HepG2 (cell line): ENCODE measurements around the gene EIF4G3. TPM values are rescaled to one million over a fixed set of nuclear protein-coding genes. Genes with fewer than 3 reads are reported as not detected.

Experiments
- ATAC-seq: fragments of 200-7000 bp; cut with Tn5 transposase; 3 replicates; pipeline ENCODE4 v1.9.1; 2020; ENCODE audit warnings: mild to moderate bottlenecking, moderate library complexity
- BruUV-seq: library from RNA; stranded (reverse); fragments of 400-500 nt; replicated peaks from 2 replicates; lab custom pipeline; 2021; lab: Mats Ljungman, UMichigan
- CTCF ChIA-PET: fragments of 300-600 bp; formaldehyde crosslinking; extraction: SDS; loops from one replicate; lab custom pipeline; 2021; ENCODE audit warnings: low total read pairs, inconsistent platforms, low intra/inter-chr PET ratio; lab: Yijun Ruan, JAX
- POLR2A ChIA-PET: fragments of 350-600 bp; sonication (Branson Sonifier 250); formaldehyde crosslinking; loops from one replicate; lab custom pipeline; 2020; ENCODE audit warnings: antibody characterized with exemption, inconsistent platforms; lab: Yijun Ruan, JAX
- DNase-seq: peaks from one replicate; pipeline ENCODE4 v3.0.0-alpha.2; 2015; ENCODE audit warnings: low spot score
- FAIRE-seq: peaks from 3 replicates; lab custom pipeline; 2011; peaks lifted over from hg19 to GRCh38; lab: Jason Lieb, UNC
- H2AFZ ChIP-seq: one replicate; pipeline ENCODE4 v1.6.1; 2011; ENCODE audit warnings: low read length, inconsistent platforms
- H3K27ac ChIP-seq: fragments of 300-600 bp; 3 replicates; pipeline ENCODE4 v1.8.0; 2011; ENCODE audit warnings: mixed run types, mild to moderate bottlenecking, mixed read lengths, low read length, inconsistent platforms; ENCODE audit not compliant: insufficient read depth; ENCODE audit errors: extremely low read length
- H3K27me3 ChIP-seq, 2 experiments: fragments of 200-600 bp in 1 of 2; 2 replicates in 1 of 2; 3 replicates in 1 of 2; pipeline versions ENCODE4 v1.6.0 to v1.8.0; 2011; ENCODE audit warnings: low read length in 2 of 2, mild to moderate bottlenecking in 2 of 2, moderate library complexity in 2 of 2, inconsistent platforms in 1 of 2; ENCODE audit not compliant: insufficient read depth in 2 of 2, control insufficient read depth in 1 of 2
- H3K36me3 ChIP-seq, 2 experiments: fragments of 200-600 bp in 1 of 2; replicated peaks in 1 of 2; 2 replicates in 1 of 2; 3 replicates in 1 of 2; pipeline versions ENCODE4 v1.5.1 to v1.8.0; 2011; ENCODE audit warnings: low read length in 2 of 2, inconsistent platforms in 1 of 2; ENCODE audit not compliant: insufficient read depth in 2 of 2, control insufficient read depth in 1 of 2
- H3K4me1 ChIP-seq: 2 replicates; pipeline ENCODE4 v1.5.1; 2012; ENCODE audit warnings: low read length, inconsistent platforms; ENCODE audit not compliant: insufficient read depth
- H3K4me2 ChIP-seq: 2 replicates; pipeline ENCODE4 v1.6.0; 2011; ENCODE audit warnings: low read depth, low read length, inconsistent platforms
- H3K4me3 ChIP-seq, 3 experiments: fragments of 200-600 bp in 1 of 3; sonication (generic), shearing (Covaris generic) in 1 of 3; replicated peaks in 1 of 3; 2 replicates each; pipeline ENCODE4 v1.5.1; 2011 to 2016; ENCODE audit warnings: low read length in 3 of 3, inconsistent platforms in 2 of 3, low read depth in 2 of 3, mild to moderate bottlenecking in 2 of 3, control low read depth in 1 of 3, mixed read lengths in 1 of 3; ENCODE audit not compliant: insufficient read depth in 1 of 3
- H3K79me2 ChIP-seq: one replicate; pipeline ENCODE4 v1.6.1; 2011; ENCODE audit warnings: low read length, inconsistent platforms; ENCODE audit not compliant: insufficient read depth
- H3K9ac ChIP-seq: 2 replicates; pipeline ENCODE4 v1.6.0; 2011; ENCODE audit warnings: mild to moderate bottlenecking, low read depth, low read length, inconsistent platforms; ENCODE audit not compliant: insufficient read depth
- H3K9me3 ChIP-seq: 2 replicates; pipeline ENCODE4 v1.5.1; 2012; ENCODE audit warnings: mild to moderate bottlenecking, low read length
- H4K20me1 ChIP-seq: 2 replicates; pipeline ENCODE4 v1.6.0; 2011; ENCODE audit warnings: inconsistent platforms, mild to moderate bottlenecking, low read length, moderate library complexity; ENCODE audit not compliant: insufficient read depth
- FOSL1 ChIP-seq: sonication (generic); formaldehyde crosslinking; IDR thresholded peaks from 2 replicates; pipeline ENCODE4 v1.9.0; 2021; ENCODE audit warnings: missing genetic modification reagents, borderline replicate concordance
- HDAC1 ChIP-seq: sonication (generic); formaldehyde crosslinking; IDR thresholded peaks from 2 replicates; pipeline ENCODE4 v1.5.1; 2020; ENCODE audit warnings: mild to moderate bottlenecking, missing genetic modification reagents
- ZNF12 ChIP-seq: sonication (generic); formaldehyde crosslinking; IDR thresholded peaks from 2 replicates; pipeline ENCODE4 v1.5.0; 2020; ENCODE audit warnings: missing genetic modification reagents
- ZNF20 ChIP-seq: sonication (generic); formaldehyde crosslinking; IDR thresholded peaks from 2 replicates; pipeline ENCODE4 v1.4.0; 2020; ENCODE audit warnings: mild to moderate bottlenecking, moderate library complexity, missing genetic modification reagents
- ZNF451 ChIP-seq: sonication (generic); formaldehyde crosslinking; IDR thresholded peaks from 2 replicates; pipeline ENCODE4 v1.5.0; 2020; ENCODE audit warnings: mild to moderate bottlenecking, missing genetic modification reagents
- ZNF530 ChIP-seq: sonication (generic); formaldehyde crosslinking; IDR thresholded peaks from 2 replicates; pipeline ENCODE4 v1.5.0; 2020; ENCODE audit warnings: low read depth, mild to moderate bottlenecking, missing genetic modification reagents
- ZNF543 ChIP-seq: sonication (generic); formaldehyde crosslinking; IDR thresholded peaks from 2 replicates; pipeline ENCODE4 v1.4.0; 2020; ENCODE audit warnings: mild to moderate bottlenecking, missing genetic modification reagents
- ZSCAN25 ChIP-seq: sonication (generic); formaldehyde crosslinking; IDR thresholded peaks from 2 replicates; pipeline ENCODE4 v1.8.0; 2022; ENCODE audit warnings: mild to moderate bottlenecking, missing genetic modification reagents
- WGBS: methylation state at CpG from one replicate; pipeline ENCODE4 v1.1.6; 2017; ENCODE audit warnings: low lambda C conversion rate; 5-methylcytosine and 5-hydroxymethylcytosine counted together
- in situ Hi-C: cut with HindIII; loops from 2 replicates; pipeline ENCODE4 v1.10.0; 2017; ENCODE audit warnings: low pct_unique_long_range_greater_than_20kb; ENCODE audit not compliant: extremely low pct_ligation_motif_present
- intact Hi-C: fragments of 100-400 bp; cut with micrococcal nuclease; formaldehyde crosslinking; loops from one replicate; pipeline ENCODE4 v1.10.0; 2022; ENCODE audit not compliant: unreplicated experiment
- polyA plus RNA-seq, 8 experiments: library from polyadenylated mRNA; depleted of rRNA in 3 of 8; stranded (reverse) in 7 of 8; unstranded in 1 of 8; fragments of >200 nt; fragmentation: Illumina TruSeq in 4 of 8; extraction: Trizol in 4 of 8; gene quantifications; 2 replicates each; pipeline versions ENCODE4 v1.2.1 to v1.2.3, GENCODE V29; 2011 to 2016; ENCODE audit warnings: low read depth in 4 of 8, missing spikeins in 1 of 8, mixed read lengths in 1 of 8; ENCODE audit not compliant: insufficient read depth in 1 of 8
- total RNA-seq, 5 experiments: library from RNA; depleted of rRNA; stranded (reverse); fragments of >200 nt; fragmentation: Illumina TruSeq; extraction: Trizol; gene quantifications; 2 replicates each; pipeline ENCODE4 v1.2.3, GENCODE V29; 2016; ENCODE audit warnings: low read depth in 1 of 5

EIF4G3 gene
- total and polyA plus RNA-seq, 2 of the 13 experiments (the other 11 are each of a cell fraction or from before 2014, with no cell fraction given), result 22.2 to 27.6 TPM

GRCh38 chr1:21052034-21052433 is 124.7 kb downstream of the EIF4G3 start:
- in situ Hi-C loops, result no loop called here
- Histone ChIP-seq H3K4me2 (no peak overlapping the region), H3K27me3 (no peaks in the 10 kb centered on the region), H3K27ac (no peak overlapping the region), H4K20me1 (no peaks in the 10 kb centered on the region), H2AFZ (no peak overlapping the region), H3K9me3 (no peaks in the 10 kb centered on the region), H3K4me1 (peaks cover 13% of the 10 kb centered on the region; the same call in 1 of the 2 replicates), H3K79me2 (no peaks in the 10 kb centered on the region), H3K36me3 (peaks cover 2 to 6% of the 10 kb centered on the region in 2 experiments; a peak in 1 of 5 replicates), H3K4me3 (no peak overlapping the region), H3K9ac (no peak overlapping the region)
- ATAC-seq (no peak), FAIRE-seq (no peak), DNase-seq (no peak)
- ChIA-PET CTCF (no interaction called here), POLR2A (no interaction called here)
- intact Hi-C loops, result no loop called here
- no peak for TF ChIP-seq FOSL1
- TF ChIP-seq ZNF12 (CRISPR knock-in tag), result no peak
- 99% methylated on average over 3 of the region's 3 CpGs for WGBS
- BruUV-seq, result no TSS peak

- Histone ChIP-seq H3K4me1 (peaks cover 17% of the 10 kb centered on the region), H3K4me3 (no peak overlapping the region), H3K27me3 (no peaks in the 10 kb centered on the region), H2AFZ (no peak overlapping the region), H3K36me3 (peaks cover 2 to 6% of the 10 kb centered on the region in 2 experiments; a peak in 1 of 5 replicates), H3K9me3 (no peaks in the 10 kb centered on the region), H4K20me1 (no peaks in the 10 kb centered on the region), H3K79me2 (no peaks in the 10 kb centered on the region), H3K27ac (no peak overlapping the region), H3K4me2 (no peak overlapping the region), H3K9ac (no peak overlapping the region)
- FAIRE-seq (no peak), DNase-seq (no peak), ATAC-seq (no peak)
- BruUV-seq, result no TSS peak
- intact Hi-C loops, result no loop called here
- ChIA-PET POLR2A (no interaction called here), CTCF (no interaction called here)
- WGBS, result 97% methylated on average over 2 of the region's 2 CpGs
- in situ Hi-C loops, result no loop called here
- TF ChIP-seq ZNF543 (no peak), ZNF530 (CRISPR knock-in tag) (no peak), HDAC1 (CRISPR knock-in tag) (no peak), ZNF451 (CRISPR knock-in tag) (no peak), ZSCAN25 (CRISPR knock-in tag) (no peak), ZNF20 (CRISPR knock-in tag) (no peak)
These were observed 125.4 kb downstream of the EIF4G3 start for GRCh38 chr1:21051177-21051825.
